SU-DHL-6 (cell line): ENCODE results near the gene KIAA1958.

Source experiments
- H2AFZ ChIP-seq: fragments of 200-600 bp; sonication (generic); 2 replicates; pipeline ENCODE4 v1.6.1; 2014; ENCODE audit warnings: low read depth, mild to moderate bottlenecking, moderate library complexity, mixed read lengths, antibody characterized with exemption, low read length; ENCODE audit not compliant: severe bottlenecking
- H3F3A ChIP-seq: fragments of 200-600 bp; shearing (Covaris generic); 2 replicates; pipeline ENCODE4 v1.6.0; 2016; ENCODE audit warnings: antibody characterized with exemption, mild to moderate bottlenecking; ENCODE audit not compliant: insufficient read depth
- H3K27ac ChIP-seq: fragments of 200-600 bp; sonication (generic); 2 replicates; pipeline ENCODE4 v1.5.1; 2016; ENCODE audit warnings: low read depth, mild to moderate bottlenecking, low read length, moderate library complexity, mixed read lengths
- H3K27me3 ChIP-seq: fragments of 200-600 bp; sonication (generic), shearing (Covaris generic); 2 replicates; pipeline ENCODE4 v1.6.0; 2014; ENCODE audit warnings: mild to moderate bottlenecking, low read length
- H3K36me3 ChIP-seq: fragments of 200-600 bp; sonication (generic); 2 replicates; pipeline ENCODE4 v1.6.1; 2014; ENCODE audit warnings: mild to moderate bottlenecking, low read length, mixed read lengths
- H3K4me2 ChIP-seq: fragments of 300-600, 200-600 bp; shearing (Covaris generic), sonication (generic); 2 replicates; pipeline ENCODE4 v1.6.0; 2014; ENCODE audit warnings: low read length, low read depth, mild to moderate bottlenecking; ENCODE audit not compliant: poor library complexity, severe bottlenecking
- H3K4me3 ChIP-seq: fragments of 200-600 bp; sonication (generic); 2 replicates; pipeline ENCODE4 v1.5.1; 2014; ENCODE audit warnings: antibody characterized with exemption, low read length, mild to moderate bottlenecking, mixed read lengths; ENCODE audit not compliant: insufficient read depth, poor library complexity, severe bottlenecking
- H3K79me2 ChIP-seq: fragments of 200-600 bp; sonication (generic); 2 replicates; pipeline ENCODE4 v1.6.1; 2014; ENCODE audit warnings: mild to moderate bottlenecking, low read length, moderate library complexity; ENCODE audit not compliant: insufficient read depth
- H3K9ac ChIP-seq: fragments of 200-600 bp; sonication (generic); 2 replicates; pipeline ENCODE4 v1.7.0; 2014; ENCODE audit warnings: mild to moderate bottlenecking, low read length
- H3K9me2 ChIP-seq: fragments of 200-600 bp; sonication (generic); replicated peaks from 2 replicates; pipeline ENCODE4 v1.6.1; 2014; ENCODE audit warnings: low read length; ENCODE audit not compliant: insufficient read depth
- H3K9me3 ChIP-seq: fragments of 200-600 bp; sonication (generic); 2 replicates; pipeline ENCODE4 v1.6.1; 2014; ENCODE audit warnings: low read length, mixed read lengths; ENCODE audit not compliant: insufficient read depth
- H4K20me1 ChIP-seq: fragments of 200-600 bp; sonication (generic); 2 replicates; pipeline ENCODE4 v1.6.1; 2014; ENCODE audit warnings: low read depth, mild to moderate bottlenecking, antibody characterized with exemption, low read length, moderate library complexity, mixed read lengths
- EZH2phosphoT487 ChIP-seq: fragments of 200-600 bp; sonication (generic), shearing (Covaris generic); conservative IDR thresholded peaks from 2 replicates; pipeline ENCODE4 v1.6.1; 2018; ENCODE audit warnings: mild to moderate bottlenecking, antibody characterized with exemption, low read length, moderate library complexity, mixed read lengths
- TF ChIP-seq, protein P1 (sequence below): fragments of 200-600 bp; sonication (generic); IDR thresholded peaks from one replicate; pipeline ENCODE4 v1.5.1; 2017; ENCODE audit warnings: antibody characterized with exemption, mild to moderate bottlenecking, low read length, moderate library complexity; ENCODE audit not compliant: insufficient read depth, poor library complexity, severe bottlenecking

The KIAA1958 gene

DNA sequence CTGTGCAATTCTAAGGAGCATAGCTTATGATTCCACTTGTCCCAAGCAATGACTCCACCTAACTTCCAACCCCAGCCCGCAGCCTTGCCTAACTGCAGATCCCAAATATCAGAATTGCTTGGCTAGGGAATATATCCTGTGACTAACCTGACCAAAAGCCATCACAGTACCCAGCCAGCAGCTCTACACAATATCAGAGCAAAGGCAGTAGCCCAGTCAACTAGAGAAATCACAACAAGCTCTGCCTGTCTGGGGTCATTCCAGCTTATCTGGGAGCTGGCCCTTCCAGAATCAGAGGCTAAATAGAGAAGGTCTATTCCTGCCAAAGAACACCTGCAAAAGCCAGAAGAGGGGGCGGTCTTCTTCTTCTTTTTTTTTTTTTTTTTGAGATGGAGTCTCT lies 9.3 kb upstream of the KIAA1958 start:
- TF ChIP-seq EZH2phosphoT487: no peak
- TF ChIP-seq, protein P1, sequence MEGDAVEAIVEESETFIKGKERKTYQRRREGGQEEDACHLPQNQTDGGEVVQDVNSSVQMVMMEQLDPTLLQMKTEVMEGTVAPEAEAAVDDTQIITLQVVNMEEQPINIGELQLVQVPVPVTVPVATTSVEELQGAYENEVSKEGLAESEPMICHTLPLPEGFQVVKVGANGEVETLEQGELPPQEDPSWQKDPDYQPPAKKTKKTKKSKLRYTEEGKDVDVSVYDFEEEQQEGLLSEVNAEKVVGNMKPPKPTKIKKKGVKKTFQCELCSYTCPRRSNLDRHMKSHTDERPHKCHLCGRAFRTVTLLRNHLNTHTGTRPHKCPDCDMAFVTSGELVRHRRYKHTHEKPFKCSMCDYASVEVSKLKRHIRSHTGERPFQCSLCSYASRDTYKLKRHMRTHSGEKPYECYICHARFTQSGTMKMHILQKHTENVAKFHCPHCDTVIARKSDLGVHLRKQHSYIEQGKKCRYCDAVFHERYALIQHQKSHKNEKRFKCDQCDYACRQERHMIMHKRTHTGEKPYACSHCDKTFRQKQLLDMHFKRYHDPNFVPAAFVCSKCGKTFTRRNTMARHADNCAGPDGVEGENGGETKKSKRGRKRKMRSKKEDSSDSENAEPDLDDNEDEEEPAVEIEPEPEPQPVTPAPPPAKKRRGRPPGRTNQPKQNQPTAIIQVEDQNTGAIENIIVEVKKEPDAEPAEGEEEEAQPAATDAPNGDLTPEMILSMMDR: no peak
- Histone ChIP-seq H3K79me2 (no peaks in the 10 kb centered on the region), H3K9me3 (no peaks in the 10 kb centered on the region), H3K27ac (no peak overlapping the region), H4K20me1 (no peaks in the 10 kb centered on the region), H3K36me3 (no peaks in the 10 kb centered on the region), H3K4me3 (no peak overlapping the region), H3K9me2 (no peaks in the 10 kb centered on the region), H3K4me2 (no peak overlapping the region), H3F3A (no peaks in the 10 kb centered on the region), H2AFZ (no peak overlapping the region), H3K27me3 (no peaks in the 10 kb centered on the region), H3K9ac (no peak overlapping the region)

DNA sequence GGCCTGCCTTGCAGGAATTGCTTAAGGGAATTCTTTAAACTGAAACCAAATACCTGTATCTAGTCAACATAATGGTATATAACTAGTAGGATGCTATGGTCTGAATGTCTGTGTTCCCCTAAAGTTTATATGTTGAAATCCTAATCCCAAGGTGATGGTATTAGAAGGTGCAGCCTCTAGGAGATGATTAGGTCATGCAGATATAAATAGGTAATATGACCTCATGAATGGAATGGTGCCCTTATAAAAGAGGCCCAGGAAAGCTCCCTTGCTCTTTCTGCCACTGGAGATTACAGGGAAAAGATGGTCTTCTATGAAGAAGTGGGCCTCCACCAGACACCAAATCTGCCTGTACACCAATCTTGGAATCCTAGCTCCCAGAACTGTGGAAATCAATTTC lies 7.4 kb upstream of the KIAA1958 start:
- Histone ChIP-seq H4K20me1 (no peaks in the 10 kb centered on the region), H3K27ac (no peak overlapping the region), H3K4me3 (no peak overlapping the region), H3K9ac (no peak overlapping the region), H3K27me3 (no peaks in the 10 kb centered on the region), H3K9me2 (no peaks in the 10 kb centered on the region), H3F3A (no peaks in the 10 kb centered on the region), H3K79me2 (no peaks in the 10 kb centered on the region), H3K9me3 (no peaks in the 10 kb centered on the region), H3K4me2 (no peak overlapping the region), H3K36me3 (no peaks in the 10 kb centered on the region), H2AFZ (no peak overlapping the region)
- TF ChIP-seq, protein P1: no peak
- no peak for TF ChIP-seq EZH2phosphoT487

DNA sequence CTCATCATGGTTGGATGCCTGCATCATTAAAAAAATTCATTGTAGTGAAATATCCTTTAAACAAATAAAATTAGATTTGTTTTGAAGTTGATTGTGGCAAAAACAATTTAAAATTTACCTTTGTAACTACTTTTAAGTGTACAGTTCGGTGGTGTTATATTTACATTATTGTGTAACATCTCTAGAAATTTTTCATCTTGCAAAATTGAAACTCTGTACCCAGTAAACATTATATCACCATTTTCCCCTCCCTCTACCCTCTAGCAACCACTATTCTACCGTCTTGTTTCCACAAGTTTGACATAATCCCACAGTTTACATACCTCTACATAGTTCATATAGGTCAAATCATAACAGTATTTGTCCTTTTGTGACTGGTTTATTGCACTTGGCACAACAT lies 2.0 kb upstream of the KIAA1958 start:
- H3K9me3 ChIP-seq: no peaks in the 10 kb centered on the region
- no peaks in the 10 kb centered on the region for H3K27me3 ChIP-seq
- no peaks in the 10 kb centered on the region for H3K36me3 ChIP-seq
- no peak overlapping the region for H3K27ac ChIP-seq
- no peak overlapping the region for H3K4me3 ChIP-seq
- no peak overlapping the region for H2AFZ ChIP-seq
- H3K4me2 ChIP-seq: no peak overlapping the region
- TF ChIP-seq, protein P1: no peak
- no peak for TF ChIP-seq EZH2phosphoT487
- no peaks in the 10 kb centered on the region for H4K20me1 ChIP-seq
- H3F3A ChIP-seq: no peaks in the 10 kb centered on the region
- peaks cover 25% of the 10 kb centered on the region for H3K79me2 ChIP-seq
- H3K9ac ChIP-seq: no peak overlapping the region
- no peaks in the 10 kb centered on the region for H3K9me2 ChIP-seq

DNA sequence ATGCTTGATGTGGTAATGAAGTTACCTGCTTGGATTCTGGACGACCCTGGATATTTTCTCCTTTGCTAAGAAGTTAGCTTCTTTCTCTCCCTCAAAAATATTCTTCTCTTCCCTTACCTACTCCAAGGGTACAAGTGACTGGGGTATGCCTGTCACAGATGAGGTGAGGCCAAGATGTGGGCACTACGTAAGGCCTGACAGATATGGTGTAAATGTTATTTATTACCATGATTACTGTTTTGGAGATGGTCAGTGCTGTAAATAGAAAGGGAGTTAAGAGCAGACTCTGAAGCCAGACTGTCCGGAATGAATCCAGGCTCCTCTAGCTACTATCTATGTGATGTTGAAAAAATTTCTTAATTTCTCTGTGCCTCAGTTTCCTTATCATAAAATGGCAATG lies 1.1 kb upstream of the KIAA1958 start:
- peak overlapping the region; percentile 95 for H3K4me3 ChIP-seq
- no peaks in the 10 kb centered on the region for H4K20me1 ChIP-seq
- H3K79me2 ChIP-seq: peaks cover 34% of the 10 kb centered on the region
- H3K36me3 ChIP-seq: no peaks in the 10 kb centered on the region
- no peak overlapping the region for H3K27ac ChIP-seq
- TF ChIP-seq, protein P1: no peak
- no peak for TF ChIP-seq EZH2phosphoT487
- peak overlapping the region; percentile 73 for H3K4me2 ChIP-seq
- H3K9me3 ChIP-seq: no peaks in the 10 kb centered on the region
- H3F3A ChIP-seq: no peaks in the 10 kb centered on the region
- no peaks in the 10 kb centered on the region for H3K9me2 ChIP-seq
- H3K27me3 ChIP-seq: no peaks in the 10 kb centered on the region
- peak overlapping the region; percentile 88 for H3K9ac ChIP-seq
- peak overlapping the region; percentile 96 for H2AFZ ChIP-seq
